HG03575 (cell line): ENCODE data around the gene ITGB3.
"Not testable (repeated sequence)": the region's sequence is repeated elsewhere in the genome, so short reads cannot be mapped to it uniquely, and the experiment has no call there.

Experiments
- ATAC-seq: cut with Tn5 transposase; IDR thresholded peaks from one replicate; pipeline ENCODE4 v1.9.1; 2021; ENCODE audit not compliant: unreplicated experiment, insufficient number of reproducible peaks, low FRiP score; ENCODE audit errors: extremely low read depth

ITGB3 gene

DNA sequence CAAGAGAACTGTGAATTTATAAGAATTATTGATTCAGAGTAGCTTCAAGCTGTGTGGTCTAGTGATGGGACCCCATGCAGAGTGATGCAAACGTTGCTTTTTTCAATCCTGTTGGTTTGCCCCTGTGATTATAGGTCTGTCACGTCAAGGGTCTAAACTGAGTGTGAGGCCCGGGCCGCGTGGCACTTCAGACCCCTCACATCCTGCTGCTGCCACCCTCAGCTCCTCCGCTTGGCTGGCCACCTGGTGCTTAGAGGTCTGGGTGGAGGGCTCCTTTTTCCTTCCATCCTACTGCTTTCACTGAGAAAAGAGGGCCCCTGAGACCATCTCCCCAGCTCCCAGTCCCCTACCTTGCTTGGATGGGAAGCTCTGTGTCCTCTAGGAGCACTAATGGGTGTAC lies 32.5 kb upstream of the ITGB3 start:
- ATAC-seq = no peak

DNA sequence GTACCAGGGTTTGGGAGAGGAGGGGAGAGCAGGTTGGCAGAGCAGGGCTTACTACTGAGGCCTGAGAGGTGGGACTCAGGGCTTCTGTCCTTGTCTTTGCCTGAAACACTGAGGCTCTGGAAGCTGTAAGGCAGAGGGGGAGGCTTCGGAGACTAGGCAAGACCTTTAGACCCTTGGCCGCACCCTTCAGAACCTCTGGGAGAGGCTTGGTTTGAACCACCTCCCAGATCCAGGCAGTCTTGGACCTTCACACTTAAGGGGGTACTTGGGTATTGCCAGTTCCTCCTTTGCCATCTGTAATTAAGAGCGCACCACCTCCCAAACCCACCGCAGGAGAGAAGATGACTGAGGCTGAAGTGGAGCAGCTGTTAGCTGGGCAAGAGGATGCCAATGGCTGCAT lies 31.6 kb upstream of the ITGB3 start:
- ATAC-seq = no peak

DNA sequence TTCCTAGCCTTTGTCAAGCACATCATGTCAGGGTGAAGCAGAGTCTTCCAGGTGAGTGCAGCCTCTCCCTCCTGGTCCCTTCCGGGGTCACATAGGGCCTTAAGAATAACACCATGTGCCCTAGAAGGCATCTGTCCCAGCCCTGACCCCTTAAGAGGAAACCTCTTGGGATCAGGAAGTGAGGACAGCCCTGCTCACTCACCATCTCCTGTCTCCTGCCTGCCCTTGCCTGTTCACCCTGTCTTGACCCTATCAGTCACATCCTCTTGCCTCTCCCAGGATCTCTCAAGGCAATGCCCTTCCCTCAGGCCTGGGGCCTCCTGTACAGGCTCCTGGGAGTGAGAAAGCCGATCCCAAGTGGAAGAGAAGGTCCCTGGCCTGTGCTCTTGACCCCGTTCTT lies 30.6 kb upstream of the ITGB3 start:
- ATAC-seq = no peak

DNA sequence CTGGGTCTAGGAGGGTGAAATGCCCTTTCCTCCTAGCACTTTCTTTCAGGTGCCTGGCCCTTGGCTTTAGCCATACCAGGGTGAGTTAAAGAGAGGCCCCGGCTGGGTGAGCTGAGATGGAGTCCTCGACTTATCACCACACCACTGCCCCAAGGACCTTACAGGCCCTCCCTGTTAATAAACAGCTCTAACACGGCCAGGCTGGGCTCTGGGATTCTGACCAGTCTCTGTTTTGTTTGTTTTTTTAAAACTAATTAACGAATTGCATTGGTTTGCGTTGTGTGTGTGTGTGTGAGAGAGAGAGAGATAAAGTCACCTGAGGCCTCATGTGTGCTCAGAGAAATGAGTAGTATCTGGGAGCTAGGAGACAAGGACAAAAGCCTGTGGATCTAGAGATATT lies 30.2 kb upstream of the ITGB3 start:
- no peak for ATAC-seq

DNA sequence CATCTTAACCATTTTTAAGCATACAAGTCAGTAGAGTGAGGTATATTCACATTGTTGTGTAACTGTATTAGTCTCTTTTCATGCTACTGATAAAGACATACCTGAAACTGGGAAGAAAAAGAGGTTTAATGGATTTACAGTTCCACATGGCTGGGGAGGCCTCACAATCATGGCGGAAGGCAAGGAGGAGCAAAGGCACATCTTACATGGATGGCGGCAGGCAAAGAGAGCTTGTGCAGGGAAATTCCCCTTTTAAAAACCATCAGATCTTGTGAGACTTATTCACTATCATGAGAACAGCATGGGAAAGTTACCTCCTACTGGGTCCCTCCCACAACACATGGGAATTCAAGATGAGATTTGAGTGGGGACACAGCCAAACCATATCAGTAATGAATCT lies 29.6 kb upstream of the ITGB3 start:
- ATAC-seq = not testable (repeated sequence)

DNA sequence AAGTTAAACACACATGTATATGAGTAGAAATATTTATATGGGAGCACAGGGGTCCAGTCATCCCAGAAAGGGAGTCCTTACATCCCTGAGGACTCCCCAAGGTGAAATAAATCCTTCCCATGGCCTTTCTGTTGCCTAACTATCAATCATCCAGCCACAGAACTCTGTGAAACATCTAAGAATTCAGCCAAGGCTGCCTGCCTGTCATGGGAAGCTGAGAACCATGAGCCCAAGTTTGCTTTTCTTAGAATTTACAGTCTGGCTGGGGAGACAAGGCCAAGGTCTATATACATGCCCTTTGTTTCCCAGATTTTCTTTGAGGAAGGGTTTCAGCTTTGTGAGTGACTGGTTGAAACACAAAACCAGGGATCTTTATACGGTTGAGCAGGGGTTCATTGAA lies 28.7 kb upstream of the ITGB3 start:
- no peak for ATAC-seq

DNA sequence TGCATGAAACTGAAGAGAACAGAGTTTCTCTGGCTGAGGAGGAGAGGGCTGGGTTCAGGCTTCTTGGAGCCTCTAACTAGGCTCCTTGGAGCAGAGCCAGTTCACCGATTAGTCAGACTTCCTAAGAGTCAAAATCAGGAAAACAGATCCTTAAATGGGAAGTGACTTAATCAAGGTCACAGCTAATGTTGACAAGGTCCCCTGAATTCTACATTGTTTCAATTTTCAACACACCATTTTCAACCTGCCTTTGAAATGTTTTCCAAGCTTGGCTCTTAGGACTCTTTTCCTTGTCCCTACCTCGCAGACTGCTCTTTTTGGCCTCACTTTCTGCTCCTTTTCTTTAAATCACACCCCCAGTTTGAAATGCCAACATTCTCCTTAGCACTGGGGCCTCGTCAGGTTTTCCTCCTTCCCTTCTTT lies 28.2 kb upstream of the ITGB3 start:
- no peak for ATAC-seq

DNA sequence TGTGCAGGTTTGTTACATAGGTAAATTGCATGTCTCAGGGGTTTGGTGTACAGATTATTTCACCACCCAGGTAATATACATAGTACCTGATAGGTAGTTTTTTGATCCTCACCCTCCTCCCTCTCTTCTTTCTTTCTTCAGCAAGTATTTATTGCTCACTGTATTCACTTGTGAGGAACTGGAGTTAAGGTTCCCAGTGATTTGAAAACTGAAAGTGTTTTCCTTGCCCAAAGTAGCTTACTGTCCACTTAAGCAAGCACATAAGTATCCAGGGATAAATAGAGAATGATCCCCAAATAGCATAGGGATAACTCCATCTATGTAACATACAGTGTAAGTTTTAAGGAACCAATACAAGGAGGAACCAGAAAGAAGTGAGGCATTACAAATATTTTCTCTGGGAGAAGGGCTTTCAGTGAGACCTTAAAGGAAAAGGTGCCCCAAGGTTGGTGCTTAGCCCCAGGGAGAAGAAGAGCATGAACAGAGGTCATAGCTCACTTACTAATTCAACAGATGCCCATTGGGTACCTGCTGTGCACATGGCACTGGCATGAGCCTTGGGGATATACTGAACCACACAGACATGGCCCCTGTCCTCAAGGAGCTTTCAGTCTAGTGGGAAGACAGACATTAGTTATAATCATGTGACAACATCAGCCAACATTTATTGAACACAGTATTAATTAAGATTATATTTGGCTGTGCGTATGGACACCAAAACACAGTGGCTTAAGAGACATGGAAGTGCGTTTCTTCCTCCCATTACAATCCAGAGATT lies 27.5 kb upstream of the ITGB3 start:
- no peak for ATAC-seq

DNA sequence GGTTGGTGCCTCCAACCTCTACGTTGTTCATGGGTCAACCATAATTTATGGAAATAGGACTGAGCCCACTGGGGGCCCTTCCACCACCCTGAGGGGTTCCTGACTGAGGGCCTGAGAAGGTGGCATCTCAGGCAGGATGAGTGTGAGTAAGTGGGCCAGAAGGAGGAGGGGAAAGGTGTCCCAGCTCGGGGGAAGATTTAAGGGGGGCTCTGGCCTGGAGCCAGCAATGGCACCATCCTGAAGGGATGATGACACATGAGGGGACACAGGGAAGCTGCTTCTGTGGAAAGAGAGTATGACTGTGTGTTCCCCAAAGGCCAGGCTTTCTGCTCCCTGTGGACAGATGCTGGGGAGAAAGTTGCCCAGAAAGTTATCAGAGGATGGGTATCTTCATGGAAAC lies 25.8 kb upstream of the ITGB3 start:
- no peak for ATAC-seq

DNA sequence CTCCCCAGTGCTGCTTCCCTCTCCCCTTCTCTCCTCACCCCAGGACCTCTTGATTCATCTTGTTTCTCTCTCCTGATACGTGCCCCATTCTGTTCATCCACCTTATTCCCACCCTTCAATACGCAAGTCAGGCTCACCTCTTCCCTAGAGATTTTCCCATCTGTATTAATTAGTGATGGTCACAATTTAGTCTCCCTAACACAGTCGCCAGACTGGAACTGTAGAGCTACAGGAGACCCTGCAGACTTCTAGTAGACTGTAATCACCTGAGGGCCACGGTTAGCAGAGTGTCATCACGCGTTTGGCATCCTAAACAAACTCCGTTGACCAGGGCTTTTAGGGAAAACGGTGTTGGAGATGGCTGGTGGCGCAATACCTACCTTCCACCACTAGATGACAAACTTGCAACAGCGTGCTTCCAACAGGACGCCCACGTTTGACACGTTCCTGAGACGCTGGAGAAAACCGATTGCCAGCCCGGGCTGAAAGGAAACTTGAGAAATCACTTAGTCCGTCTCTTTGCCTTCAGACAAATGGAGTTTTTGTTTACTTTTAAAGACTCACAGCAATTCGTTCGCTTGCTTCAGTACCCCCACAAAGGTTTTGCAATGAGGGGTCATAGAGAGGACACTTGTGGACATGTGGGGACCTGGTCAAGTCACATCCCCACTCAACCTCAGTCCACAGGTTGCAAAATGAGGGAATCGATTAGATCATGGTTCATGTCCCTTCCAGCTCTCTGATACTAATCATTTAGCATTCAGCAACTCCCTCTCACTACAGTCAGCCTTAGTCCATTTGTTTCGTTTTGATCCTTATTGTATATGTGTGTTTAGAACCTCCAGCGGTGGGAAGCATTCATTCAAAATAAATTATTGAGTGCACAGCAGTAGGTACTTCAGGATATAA lies 23.8 kb upstream of the ITGB3 start:
- no peak for ATAC-seq

DNA sequence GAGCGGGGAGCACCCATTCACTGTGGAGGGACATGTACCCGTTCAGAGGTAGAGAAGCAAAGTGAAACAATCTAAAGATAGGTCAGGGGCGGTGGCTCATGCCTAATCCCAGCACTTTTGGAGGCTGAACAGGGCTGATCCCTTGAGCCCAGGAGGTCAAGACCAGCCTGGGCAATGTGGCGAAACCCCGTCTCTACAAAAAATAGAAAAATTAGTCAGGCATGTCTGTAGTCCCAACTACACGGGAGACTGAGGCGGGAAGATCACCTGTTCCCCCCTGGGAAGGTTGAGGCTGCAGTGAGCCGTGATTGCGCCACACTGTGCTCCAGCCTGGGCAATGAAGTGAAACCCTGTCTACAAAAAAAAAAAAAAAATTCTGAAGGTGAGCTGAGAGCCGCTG lies 22.8 kb upstream of the ITGB3 start:
- no peak for ATAC-seq

DNA sequence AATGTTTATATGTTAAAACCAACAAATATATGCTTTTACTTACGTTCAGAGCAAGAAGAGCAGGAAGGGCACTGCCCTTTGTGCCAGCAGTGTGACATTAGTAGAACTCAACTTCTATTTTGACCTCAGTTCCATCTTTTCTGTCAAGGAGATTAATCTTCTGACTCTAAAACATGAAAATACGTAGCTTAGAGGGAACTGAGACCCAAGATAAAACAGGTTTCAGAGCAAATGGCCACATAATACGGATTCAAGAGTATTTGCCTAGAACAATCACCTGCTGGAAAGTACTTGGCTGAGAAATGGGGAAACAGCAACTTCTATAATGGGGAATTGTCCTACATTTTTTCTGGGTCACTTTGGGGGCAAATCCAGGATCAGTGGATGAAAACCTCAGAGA lies 22.3 kb upstream of the ITGB3 start:
- ATAC-seq = no peak

DNA sequence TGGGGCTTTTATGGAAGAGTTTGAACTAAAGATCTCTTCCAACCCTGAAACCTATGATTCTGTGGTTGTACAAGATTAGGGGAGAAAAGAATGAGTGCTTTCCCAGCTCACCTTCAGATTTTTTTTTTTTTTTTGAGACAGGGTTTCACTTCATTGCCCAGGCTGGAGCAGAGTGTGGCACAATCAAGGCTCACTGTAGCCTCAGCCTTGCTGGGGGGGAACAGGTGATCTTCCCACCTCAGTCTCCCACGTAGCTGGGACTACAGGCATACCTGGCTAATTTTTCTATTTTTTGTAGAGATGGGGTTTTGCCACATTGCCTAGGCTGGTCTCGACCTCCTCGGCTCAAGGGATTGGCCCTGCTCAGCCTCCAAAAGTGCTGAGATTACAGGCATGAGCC lies 21.8 kb upstream of the ITGB3 start:
- ATAC-seq = no peak

DNA sequence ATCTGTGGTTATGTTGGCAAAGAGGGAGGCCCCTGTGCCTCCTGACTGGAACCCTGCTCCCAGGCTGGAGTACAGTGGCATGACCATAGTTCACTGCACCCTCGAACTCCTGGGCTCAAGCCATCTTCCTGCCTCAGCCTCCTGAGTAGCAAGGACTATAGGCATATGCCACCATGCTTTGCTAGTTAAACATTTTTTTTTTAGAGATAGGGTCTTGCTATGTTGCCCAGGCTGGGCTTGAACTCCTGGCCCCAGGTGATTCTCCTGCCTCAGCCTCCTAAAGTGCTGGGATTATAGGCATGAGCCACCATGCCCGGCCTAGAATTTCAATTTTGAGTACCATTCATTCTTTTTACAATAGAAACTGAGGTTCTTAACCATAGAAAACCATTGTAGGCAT lies 21.2 kb upstream of the ITGB3 start:
- no peak for ATAC-seq

DNA sequence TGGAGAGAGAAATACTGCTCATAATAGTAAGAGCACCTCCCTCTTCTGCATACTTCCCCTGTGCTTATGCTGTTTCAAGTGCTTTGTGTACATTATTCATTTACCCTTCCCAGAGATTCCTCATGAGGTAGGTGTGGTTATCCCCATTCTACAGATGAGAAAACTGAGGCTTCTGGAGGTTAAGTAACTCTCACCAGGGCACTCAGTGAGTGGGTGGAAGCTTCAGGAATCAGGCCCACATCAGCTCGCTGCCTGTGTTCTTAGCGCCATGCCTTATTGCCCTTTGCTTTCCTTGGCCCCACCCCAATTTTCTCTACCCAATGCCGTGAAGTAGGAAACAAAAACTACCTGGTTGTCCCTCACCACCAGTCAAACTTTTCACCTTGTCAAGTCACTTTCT lies 18.1 kb upstream of the ITGB3 start:
- no peak for ATAC-seq

DNA sequence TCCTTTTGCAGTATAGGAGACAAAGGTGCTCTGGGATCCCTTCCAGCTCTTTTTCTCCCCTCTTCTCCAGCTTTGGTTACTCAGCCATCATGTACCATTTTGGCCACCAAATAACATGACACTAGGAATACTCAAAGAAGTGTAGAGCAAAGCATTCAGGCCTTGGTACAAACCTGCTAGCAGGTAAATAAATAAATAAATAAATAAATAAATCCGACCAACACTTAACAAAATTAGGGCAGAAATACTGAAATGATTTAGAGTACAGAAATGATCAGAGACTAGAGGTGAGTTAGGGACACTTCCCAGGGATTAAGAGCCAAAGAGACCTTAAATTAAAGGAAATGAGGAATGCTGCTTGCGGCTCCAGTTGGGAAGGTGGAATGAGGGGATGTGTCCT lies 17.7 kb upstream of the ITGB3 start:
- no peak for ATAC-seq

DNA sequence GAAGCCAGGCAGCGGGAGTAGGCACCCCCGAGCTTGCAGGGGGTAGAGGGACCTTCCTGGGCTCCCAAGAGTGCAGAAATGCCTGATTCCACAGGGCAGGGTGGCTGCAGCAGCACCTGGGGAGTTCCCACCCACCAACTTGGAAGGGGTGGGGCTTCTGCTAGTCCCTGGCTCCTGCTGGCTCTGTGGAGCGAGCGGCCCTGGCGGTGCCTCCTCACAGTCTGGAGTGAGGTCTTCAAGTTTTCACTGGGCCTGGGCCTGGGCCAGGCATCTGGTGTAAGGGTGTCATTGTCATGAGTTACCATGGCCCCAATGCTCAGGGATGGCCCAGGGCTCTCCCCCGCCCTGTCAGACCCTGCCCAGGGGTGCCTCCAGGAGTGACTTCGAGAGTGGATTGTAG lies 15.8 kb upstream of the ITGB3 start:
- no peak for ATAC-seq

DNA sequence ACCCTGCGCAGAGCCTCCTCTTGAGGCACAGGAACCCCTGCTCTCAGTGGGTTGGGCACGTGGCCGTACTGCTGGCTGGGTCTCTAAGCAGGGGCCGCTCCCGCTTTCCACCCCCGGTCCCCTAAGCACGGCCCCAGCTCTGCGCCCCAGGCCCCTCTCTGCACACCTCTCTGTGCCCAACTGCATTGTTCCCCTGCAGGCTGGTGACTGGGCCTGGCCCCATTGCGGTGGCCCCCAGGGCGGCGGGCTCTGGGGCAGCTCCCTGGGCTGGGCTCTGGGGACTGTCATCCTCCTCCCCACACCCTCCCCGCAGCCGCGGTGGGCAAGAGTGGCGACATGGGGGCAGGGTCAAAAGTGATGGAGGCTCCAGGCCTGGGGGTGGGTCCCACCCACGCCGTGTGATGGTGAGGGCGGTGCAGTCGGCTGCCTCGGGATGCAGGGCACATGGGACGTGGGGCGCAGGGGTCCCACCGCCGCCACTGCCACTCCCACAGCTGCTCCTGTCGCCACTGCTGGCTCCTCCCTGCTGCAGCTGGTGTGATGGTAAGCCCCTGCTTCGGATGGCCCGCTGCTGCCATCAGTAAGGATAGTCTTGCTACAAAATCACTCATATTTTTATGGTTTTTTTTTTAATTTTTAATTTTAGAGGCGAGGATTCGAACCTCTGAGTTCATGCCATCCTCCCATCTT lies 15.2 kb upstream of the ITGB3 start:
- ATAC-seq = no peak

DNA sequence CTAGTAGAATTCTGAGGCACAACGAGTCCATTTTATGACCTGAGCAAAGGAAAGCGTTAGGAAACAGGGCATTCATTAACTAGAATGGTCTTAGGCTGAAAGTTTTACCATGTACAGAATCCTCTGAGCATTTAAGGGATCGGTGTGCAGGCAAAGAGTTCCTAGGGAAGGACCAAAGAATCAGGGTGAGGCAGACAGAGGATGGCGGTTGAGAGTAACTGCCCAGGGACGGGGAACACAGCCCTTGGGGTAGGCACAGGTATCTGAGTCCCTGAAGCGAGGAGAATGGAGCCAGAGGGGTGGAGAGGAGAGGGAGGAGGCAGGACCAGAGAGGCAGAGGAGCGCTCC lies 14.0 kb upstream of the ITGB3 start:
- no peak for ATAC-seq
